ENCODE measurements around the gene WNT3A.

The WNT3A gene

DNA sequence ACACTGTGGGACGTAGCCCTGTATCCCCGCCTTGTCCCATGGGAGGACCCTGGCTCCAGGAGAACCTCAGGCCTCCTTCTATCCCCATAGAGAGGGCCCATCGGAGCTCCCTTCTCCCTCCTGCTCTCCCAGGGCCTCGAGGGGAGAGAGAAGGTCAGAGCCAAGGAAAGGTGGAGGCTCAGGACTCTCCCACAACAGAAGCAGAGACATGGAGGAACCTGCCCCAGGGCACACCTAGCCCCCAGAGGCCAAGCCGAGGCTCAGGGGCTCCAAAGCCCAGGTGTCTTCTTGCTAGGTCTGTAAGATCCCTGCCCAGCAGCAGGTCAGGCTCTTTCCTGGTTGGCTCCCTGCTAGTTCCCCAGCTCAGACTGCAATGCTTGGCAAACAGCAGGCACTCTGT lies 41.3 kb downstream of the WNT3A start:
- in situ Hi-C loops (cut with MboI; ENCODE audit: low pct_unique_long_range_greater_than_20kb, low sequenced_read_pairs, unreplicated experiment), result no loop called here
- no peak for DNase-seq (ENCODE audit: low spot score)
- TF ChIP-seq, protein P1, sequence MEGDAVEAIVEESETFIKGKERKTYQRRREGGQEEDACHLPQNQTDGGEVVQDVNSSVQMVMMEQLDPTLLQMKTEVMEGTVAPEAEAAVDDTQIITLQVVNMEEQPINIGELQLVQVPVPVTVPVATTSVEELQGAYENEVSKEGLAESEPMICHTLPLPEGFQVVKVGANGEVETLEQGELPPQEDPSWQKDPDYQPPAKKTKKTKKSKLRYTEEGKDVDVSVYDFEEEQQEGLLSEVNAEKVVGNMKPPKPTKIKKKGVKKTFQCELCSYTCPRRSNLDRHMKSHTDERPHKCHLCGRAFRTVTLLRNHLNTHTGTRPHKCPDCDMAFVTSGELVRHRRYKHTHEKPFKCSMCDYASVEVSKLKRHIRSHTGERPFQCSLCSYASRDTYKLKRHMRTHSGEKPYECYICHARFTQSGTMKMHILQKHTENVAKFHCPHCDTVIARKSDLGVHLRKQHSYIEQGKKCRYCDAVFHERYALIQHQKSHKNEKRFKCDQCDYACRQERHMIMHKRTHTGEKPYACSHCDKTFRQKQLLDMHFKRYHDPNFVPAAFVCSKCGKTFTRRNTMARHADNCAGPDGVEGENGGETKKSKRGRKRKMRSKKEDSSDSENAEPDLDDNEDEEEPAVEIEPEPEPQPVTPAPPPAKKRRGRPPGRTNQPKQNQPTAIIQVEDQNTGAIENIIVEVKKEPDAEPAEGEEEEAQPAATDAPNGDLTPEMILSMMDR (IDR thresholded peaks at IDR 0.05; ENCODE audit: extremely low read depth, insufficient read depth, missing control alignments), result no peak

DNA sequence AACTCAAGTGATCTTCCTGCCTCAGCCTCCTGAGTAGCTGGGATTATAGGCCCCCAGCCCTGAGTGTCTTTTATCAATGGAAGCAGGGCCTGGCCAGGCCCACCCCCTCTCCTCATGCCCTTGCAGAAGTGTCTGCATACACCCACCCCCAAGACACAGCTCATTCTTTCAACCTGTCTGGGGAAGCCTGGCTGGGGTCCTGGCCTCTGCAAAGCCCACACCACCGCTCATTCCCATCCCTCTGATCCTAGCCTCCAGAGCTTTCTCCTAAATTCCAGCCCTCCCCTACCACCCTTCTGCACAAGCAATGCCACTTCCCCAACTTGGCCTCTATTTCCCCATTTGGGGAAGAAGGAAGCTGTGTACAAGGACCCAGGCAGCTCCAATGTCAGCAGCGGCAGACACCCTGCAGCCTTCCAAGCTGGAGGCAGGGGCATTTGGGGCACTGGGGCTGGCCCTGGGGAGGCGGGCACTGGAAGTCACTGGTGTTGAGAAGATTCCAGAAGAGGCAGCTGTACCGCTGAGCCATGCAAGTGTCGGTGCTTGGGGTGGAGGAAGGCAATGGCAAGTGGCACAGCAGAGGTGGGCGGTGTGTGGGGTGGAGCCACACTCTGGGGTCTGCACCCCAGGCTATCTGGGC lies 42.0 kb downstream of the WNT3A start:
- in situ Hi-C loops (cut with MboI; ENCODE audit: low pct_unique_long_range_greater_than_20kb, low sequenced_read_pairs, unreplicated experiment), result no loop called here
- TF ChIP-seq, protein P1 (IDR thresholded peaks at IDR 0.05; ENCODE audit: extremely low read depth, insufficient read depth, missing control alignments), result no peak
- DNase-seq (ENCODE audit: low spot score), result no peak

DNA sequence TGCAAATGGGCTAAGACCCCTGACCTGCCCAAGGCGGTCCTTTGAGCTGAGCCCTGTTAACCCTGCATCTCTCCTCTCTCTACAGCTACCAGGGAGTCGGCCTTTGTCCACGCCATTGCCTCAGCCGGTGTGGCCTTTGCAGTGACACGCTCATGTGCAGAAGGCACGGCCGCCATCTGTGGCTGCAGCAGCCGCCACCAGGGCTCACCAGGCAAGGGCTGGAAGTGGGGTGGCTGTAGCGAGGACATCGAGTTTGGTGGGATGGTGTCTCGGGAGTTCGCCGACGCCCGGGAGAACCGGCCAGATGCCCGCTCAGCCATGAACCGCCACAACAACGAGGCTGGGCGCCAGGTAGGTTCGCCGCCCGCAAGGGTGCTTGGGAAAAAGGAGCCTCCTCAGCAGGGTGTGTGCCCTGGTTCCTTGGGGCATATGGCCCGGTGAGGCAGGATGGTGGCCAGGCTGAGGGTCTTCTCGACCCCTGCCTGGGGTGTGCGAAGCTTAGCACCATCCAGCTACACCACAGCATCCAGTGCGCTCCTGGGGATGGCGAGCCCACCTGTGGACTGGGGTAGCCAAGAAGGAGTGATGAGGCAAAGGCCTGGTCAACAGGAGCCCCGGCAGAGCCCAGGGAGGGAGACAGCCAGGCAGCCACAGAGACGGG lies 43.9 kb downstream of the WNT3A start:
- in situ Hi-C loops (cut with MboI; ENCODE audit: low pct_unique_long_range_greater_than_20kb, low sequenced_read_pairs, unreplicated experiment), result no loop called here
- DNase-seq (ENCODE audit: low spot score), result no peak
- TF ChIP-seq, protein P1 (IDR thresholded peaks at IDR 0.05; ENCODE audit: extremely low read depth, insufficient read depth, missing control alignments), result no peak

DNA sequence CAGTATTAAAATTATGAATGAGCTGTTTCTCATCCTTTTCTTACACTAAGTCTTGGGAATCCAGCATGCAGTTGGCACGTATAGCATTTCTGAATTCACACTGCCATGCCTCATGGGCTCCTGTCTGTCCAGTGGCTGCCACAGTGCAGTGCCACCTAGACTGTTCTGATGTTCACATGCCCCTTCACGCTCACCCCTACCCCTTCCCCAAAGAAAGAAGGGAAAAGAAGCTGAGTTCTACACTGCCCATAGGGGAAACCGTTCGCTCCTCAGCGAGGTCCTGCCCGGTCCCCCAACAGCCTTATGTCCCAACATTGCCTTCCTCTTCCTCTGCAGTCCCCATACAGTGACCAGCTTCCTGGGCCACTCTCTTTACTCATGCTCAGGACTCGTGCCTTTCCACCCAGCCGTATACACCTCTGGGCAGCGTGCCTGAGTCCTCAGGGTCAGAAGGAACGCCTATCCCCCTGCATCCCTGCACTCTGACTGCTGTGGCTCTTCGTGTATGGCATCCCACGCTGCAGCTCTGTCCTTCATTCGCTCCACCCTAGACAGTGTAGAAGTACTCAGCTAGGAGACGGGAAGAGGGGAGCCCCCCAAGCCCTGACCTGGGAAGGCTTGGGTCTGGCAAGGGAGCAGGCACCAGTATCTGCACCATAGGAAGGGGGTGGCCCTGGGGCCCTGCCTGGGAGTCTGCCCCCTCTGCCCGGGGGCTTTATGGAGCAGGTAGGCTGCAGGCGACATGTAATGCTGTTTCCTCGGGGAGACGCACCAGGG lies 51.6 kb downstream of the WNT3A start:
- in situ Hi-C loops (cut with MboI; ENCODE audit: low pct_unique_long_range_greater_than_20kb, low sequenced_read_pairs, unreplicated experiment), result no loop called here
- no peak for DNase-seq (ENCODE audit: low spot score)
- TF ChIP-seq, protein P1 (IDR thresholded peaks at IDR 0.05; ENCODE audit: extremely low read depth, insufficient read depth, missing control alignments), result no peak

DNA sequence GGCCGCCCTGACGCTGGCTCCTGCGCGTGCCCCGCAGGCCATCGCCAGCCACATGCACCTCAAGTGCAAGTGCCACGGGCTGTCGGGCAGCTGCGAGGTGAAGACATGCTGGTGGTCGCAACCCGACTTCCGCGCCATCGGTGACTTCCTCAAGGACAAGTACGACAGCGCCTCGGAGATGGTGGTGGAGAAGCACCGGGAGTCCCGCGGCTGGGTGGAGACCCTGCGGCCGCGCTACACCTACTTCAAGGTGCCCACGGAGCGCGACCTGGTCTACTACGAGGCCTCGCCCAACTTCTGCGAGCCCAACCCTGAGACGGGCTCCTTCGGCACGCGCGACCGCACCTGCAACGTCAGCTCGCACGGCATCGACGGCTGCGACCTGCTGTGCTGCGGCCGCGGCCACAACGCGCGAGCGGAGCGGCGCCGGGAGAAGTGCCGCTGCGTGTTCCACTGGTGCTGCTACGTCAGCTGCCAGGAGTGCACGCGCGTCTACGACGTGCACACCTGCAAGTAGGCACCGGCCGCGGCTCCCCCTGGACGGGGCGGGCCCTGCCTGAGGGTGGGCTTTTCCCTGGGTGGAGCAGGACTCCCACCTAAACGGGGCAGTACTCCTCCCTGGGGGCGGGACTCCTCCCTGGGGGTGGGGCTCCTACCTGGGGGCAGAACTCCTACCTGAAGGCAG lies 52.3 kb downstream of the WNT3A start:
- TF ChIP-seq, protein P1 (IDR thresholded peaks at IDR 0.05; ENCODE audit: extremely low read depth, insufficient read depth, missing control alignments), result no peak
- DNase-seq (ENCODE audit: low spot score), result no peak
- in situ Hi-C loops (cut with MboI; ENCODE audit: low pct_unique_long_range_greater_than_20kb, low sequenced_read_pairs, unreplicated experiment), result no loop called here

All from GM13977 (cell line).